GM10266 (cell line): ENCODE data around the gene RUNX1.

Experiments
- DNase-seq: peaks from one replicate; pipeline ENCODE4 v3.0.0; 2012; ENCODE audit errors: extremely low spot score
- TF ChIP-seq, protein P1 (sequence below): IDR thresholded peaks from 2 replicates; pipeline ENCODE4 v1.5.1; 2012; ENCODE audit warnings: mild to moderate bottlenecking, low read depth; ENCODE audit not compliant: control insufficient read depth, insufficient read depth; ENCODE audit errors: missing control alignments

The RUNX1 gene

DNA sequence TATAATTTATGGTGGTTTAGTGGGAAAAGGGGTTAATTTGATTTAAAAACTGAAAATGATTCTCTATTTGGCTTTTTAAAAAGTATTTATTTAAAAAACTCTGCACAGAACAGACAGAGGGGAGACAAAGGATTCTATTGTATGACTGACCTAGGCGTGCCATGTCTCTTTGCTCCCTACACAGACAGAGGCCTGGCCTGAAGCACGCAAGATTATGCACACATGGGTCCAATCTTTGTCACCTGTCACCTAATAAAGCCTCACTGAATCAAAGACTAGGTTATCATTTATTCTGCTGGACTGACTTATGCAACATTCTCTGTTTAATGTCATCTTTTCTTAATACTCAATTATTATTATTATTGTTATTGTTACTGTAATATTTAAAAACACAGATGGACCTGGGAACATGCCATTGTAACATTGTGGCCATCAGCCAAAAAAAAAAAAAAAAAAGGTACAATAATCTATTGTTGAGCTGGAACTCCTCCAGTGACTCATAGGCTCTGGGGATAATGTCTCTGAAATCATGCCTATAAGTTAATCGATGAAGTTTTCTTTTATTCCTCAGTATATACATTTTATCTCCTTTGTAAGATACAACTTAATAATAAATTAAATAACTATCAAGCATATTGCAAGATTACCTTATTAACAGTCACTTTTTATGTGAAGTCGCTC lies 112.1 kb downstream of the RUNX1 start:
- DNase-seq, result no peak
- TF ChIP-seq, protein P1, sequence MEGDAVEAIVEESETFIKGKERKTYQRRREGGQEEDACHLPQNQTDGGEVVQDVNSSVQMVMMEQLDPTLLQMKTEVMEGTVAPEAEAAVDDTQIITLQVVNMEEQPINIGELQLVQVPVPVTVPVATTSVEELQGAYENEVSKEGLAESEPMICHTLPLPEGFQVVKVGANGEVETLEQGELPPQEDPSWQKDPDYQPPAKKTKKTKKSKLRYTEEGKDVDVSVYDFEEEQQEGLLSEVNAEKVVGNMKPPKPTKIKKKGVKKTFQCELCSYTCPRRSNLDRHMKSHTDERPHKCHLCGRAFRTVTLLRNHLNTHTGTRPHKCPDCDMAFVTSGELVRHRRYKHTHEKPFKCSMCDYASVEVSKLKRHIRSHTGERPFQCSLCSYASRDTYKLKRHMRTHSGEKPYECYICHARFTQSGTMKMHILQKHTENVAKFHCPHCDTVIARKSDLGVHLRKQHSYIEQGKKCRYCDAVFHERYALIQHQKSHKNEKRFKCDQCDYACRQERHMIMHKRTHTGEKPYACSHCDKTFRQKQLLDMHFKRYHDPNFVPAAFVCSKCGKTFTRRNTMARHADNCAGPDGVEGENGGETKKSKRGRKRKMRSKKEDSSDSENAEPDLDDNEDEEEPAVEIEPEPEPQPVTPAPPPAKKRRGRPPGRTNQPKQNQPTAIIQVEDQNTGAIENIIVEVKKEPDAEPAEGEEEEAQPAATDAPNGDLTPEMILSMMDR, result no peak

DNA sequence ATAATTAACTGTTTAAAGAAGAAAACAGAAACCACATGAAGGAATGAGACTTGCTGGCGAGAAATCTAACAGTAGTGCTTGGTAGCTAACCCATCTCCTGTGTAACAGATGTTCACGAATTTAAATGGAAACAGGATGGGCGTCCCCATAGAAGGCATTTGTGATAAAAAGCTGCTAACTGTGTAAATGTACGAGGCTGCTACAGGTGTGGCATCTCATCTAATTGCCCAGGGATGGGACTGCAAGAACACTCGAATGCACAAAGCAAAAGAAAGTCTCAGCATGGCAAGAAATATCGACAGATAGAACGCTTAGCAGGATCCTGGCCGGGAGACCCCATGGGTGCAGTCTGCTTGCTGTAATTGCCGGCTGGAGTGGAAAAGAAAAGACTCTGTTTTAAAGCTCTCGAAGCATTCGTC lies 112.7 kb downstream of the RUNX1 start:
- TF ChIP-seq, protein P1, result no peak
- DNase-seq, result no peak

DNA sequence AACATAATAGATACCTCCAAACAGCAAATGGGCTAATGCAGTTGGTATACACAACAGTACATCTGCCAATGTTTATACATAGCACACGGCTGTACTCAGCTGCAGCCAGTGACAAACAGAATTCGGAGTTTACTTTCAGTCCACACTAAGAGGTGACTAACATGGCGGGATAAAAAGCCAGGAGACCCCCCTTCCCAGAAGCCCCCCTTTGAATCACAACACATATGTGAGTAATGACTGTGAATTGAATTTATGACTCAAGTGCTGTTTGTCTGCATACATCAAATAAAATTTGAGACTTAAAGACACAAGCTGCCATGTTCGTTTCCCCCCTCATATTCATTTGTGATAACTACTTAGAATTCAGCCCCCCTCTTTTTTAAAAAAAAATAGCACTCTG lies 113.2 kb downstream of the RUNX1 start:
- TF ChIP-seq, protein P1, result no peak
- DNase-seq, result no peak

DNA sequence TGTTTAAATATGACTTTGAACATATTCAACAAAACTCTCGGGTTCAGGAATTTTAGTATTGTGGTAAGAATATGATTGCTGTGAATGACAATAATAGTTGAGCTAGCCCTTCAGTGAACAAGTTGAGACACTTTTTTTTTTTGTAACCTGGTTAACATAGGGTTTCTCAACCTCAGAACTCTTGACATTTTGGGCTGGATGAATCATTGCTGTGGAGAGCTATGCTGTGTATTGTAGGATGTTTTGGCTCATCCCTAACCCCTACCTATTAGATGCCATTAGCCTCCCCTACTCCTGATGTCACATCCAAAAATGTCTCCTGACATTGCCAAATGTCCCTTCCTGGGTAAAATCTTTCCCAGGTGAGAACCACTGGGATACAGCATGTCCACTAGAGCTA lies 113.7 kb downstream of the RUNX1 start:
- no peak for DNase-seq
- TF ChIP-seq, protein P1, result no peak

DNA sequence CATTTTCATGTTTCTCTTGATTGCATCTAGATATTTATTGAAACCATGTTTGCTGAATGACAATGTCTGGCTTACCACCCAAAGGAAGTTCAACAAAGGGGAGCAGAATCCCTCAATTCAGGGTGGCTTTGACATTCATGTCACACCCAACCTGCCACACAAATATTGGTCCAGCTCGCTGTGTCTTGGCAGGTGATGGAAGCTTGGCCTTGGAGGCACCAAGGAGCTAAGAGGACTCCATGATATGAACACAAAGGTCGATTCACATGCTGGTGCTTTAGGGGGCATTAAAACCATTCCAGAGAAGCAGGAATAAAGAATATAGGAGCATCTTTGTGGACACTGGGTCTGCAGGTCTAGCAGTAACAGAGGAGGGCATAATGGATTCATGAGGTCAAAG lies 114.8 kb downstream of the RUNX1 start:
- TF ChIP-seq, protein P1, result no peak
- no peak for DNase-seq

DNA sequence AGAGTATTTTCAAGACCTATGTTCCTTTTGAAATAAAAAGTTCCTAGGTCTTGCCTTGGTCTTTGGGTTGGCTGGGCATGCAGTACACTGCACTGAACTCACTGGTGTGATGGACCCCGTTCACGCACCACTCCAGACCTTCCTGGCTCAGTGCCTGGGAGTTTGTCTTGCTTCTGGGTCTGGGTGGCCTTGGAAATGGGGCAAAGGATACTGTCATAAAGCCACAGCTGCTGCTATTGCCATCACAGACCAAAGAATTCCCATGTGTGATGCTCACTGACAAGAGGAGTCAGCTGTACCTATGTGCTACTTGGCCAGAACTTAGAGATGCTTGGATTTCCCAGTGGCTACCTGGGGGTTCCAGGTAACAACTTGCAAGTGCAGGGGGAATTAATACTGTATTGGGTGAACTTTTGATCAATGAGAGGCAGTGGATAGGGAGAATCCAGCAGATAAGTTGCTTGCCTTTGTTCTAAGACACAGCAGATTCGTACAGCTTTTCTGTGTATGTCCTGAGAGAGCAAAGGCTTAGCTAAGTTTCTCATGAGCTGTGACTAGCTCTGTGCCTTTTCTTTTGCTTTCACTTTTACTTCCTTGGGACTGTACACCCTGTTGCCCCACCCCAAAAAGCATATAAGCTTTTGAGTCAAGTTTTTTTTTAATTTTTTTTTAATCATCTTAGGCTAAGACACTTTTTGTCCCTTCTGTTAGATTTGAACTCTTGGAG lies 115.3 kb downstream of the RUNX1 start:
- TF ChIP-seq, protein P1, result no peak
- peak; percentile 25 for DNase-seq

DNA sequence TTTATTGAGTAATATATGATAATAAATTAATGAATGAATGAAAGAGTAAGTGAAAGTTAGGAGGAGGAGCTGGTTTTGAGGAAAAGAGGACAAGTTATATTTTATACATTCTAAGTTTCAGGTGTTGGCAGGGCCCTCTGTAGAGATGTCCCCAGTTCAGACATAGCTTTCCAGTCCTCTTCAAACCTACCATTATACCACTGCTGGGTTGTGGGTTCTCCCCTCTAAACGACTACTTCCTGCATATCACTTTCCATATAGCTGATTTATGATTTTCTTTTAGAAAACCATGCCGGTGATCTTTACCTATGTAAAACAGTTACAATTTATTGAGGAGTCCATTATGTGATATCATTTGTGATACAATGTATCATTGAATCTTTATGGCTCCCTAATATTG lies 116.9 kb downstream of the RUNX1 start:
- TF ChIP-seq, protein P1, result no peak
- DNase-seq, result no peak
